Measurements from ENCODE around the gene SHISAL2A.
"Not testable (repeated sequence)": the region's sequence is repeated elsewhere in the genome, so short reads cannot be mapped to it uniquely, and the experiment has no call there.

SHISAL2A gene

GRCh38 chr1:52692697-52693096, 59.7 kb downstream of the SHISAL2A start:
- no peak for DNase-seq

DNA sequence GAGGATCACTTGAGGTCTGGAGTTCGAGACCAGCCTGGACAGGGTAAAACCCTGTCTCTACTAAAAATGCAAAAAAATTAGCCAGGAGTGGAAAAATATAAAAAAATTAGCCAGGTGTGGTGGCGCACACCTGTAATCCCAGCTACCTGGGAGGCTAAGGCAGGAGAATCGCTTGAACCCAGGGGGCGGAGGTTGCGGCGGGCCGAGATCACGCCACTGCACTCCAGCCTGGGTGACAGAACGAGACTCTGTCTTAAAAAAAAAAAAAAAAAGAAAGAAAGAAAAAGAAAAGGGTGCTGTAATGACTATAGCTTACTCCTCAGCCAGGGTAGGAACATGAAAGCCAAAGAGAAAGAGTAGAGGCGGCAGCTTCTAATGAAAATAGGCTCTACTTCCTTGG, 60.4 kb downstream of the SHISAL2A start:
- DNase-seq: not testable (repeated sequence)

DNA sequence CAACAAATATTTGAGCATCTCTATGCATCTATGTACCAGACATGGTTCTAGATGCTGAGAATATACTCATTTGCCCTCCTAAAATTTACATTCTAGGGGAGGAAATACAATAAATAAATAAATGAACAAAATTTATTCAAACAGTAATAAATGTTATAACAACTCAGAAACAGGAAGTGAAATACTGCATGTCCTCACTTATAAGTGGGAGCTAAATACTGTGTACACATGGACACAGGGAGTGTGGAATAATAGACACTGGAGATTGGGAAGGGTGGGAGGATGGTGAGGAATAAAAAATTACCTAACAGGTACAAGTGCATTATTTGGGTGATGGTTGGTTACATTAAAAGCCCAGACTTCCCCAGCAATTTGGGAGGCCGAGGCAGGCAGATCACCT, 60.9 kb downstream of the SHISAL2A start:
- DNase-seq: no peak

- DNase-seq: no peak
Observed at GRCh38 chr1:52695627-52696026, 62.7 kb downstream of the SHISAL2A start.

DNA sequence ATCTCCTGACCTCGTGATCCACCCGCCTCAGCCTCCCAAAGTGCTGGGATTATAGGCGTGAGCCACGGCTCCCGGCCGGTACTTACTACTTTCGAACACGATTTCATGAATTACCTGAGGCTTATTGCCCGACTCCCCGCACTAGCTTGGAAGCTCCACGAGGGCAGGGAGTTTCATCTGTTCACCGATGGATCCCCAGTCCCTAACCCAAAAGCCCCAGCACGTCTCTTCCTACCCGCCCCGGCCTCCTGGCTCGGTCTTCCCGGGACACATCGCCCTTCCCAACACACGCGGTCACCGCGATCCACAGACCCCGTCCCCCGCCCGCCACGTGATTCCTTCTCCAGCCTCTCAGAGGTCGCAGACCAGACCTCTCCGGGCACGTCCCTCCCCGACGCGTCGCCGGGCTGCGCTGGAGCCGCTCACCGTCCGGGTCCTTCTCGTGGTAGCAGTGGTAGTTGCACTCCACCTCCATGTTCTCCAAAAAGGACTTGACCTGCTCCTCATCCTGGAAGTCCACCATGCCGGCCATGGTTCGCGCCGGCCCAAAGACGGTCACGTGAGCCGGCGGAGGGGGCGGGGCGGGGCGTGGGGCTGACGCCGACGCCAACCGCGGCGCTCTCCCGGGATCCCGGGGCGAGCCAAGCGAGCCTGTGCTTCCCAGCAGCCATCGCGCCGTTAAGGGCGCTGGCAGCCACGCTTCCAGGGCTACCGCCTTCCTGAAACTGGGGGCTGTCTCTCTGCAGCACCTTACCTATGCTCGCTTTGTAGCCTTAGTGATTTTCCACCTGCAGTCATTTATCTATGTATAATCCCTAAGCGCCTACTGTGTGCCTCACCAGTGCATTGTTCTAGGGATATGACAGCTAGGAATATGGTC, 65.1 kb downstream of the SHISAL2A start, which contains the start of gene COA7:
Gene COA7, minus strand, starts transcription at position 553 of the 880 bp plus-strand sequence. Its CDS starts 21 bp downstream, at position 532.
- peak; percentile 72 for DNase-seq

DNA sequence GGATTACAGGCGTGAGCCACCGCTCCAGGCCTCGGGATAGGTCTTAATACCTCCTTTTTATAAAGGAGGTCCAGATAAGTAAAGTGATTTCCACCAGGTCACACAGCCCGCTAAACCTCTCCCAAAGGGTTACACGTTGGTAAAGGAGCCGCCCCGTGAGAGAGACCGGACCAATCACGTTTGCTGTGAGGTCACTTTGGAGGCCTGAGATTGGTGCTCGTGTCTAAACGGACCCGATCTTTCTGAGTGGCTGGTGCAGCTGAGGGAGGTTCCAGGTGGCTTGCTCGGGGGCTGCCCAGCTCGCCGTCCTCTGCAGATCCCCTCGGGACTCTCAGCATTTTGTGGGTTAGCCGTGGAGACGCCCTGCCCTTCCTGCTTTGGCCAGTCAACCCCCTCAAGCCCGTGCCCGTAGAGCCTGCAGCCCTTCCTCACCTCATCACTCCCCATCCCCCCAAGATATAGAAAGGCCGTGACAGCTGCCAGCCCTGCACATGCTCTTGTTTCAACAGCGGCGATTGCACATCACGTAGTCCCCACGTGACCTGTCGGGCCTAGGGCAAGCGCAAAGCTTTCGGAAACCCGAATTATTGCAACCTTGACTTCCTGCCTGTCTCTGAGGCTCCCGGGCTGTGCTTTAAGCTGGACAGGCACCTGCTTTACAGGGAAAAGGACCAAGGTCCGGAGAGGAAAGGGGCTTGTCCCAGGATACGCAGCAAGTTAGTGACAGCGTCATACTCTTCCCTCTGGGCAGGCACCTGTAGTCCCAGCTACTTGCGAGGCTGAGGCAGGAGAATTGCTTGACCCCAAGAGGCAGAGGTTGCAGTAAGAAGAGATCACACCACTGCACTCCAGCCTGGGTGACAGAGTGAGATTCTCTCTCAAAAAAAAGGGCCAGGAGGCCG, 70.2 kb downstream of the SHISAL2A start:
- no peak for DNase-seq

DNA sequence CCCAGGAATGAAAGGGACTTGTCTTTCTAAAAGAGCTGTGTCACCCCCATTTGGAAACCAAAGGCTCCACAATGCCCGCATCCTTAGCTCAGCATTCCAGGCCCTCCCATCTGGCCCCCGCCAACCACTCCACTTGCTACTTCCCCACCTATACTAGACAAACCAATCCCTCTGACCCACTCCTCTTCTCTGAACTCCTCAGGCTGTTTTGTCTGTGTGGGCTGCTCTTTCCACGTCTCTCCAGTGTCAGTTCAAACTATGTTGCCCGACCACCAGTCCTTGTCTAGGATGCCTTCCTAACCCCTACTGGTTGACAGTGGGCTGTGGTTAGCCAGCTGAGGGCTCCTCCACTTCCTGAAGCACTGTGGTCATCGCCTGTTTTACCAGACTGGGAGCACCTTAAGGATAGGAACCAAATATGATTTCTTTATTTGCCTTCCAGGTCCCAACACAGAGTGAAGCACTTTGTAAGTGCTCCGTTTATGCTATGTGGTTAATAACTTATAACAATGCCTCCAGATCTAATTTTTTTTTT, 73.2 kb downstream of the SHISAL2A start:
- no peak for DNase-seq

Data from NCI-H1436 (cell line).